Left ventricle myocardium inferior (tissue), 1 donor: Measurements from ENCODE around the gene DENND1A. TPM values are rescaled to one million over a fixed set of nuclear protein-coding genes. Genes with fewer than 3 reads are reported as not detected.
"Not testable (repeated sequence)": the region's sequence is repeated elsewhere in the genome, so short reads cannot be mapped to it uniquely, and the experiment has no call there.

Experiments
- DNase-seq: peaks from one replicate; pipeline ENCODE4 v3.0.0-alpha.2; 2020
- H3K27ac ChIP-seq: fragments of 200-600 bp; replicated peaks from 2 replicates; pipeline ENCODE4 v1.8.0; 2021
- H3K27me3 ChIP-seq: fragments of 200-600 bp; 2 replicates; pipeline ENCODE4 v1.8.0; 2021; ENCODE audit warnings: low read depth
- H3K36me3 ChIP-seq: fragments of 200-600 bp; 2 replicates; pipeline ENCODE4 v1.8.0; 2021
- H3K4me1 ChIP-seq: fragments of 200-600 bp; 2 replicates; pipeline ENCODE4 v1.8.0; 2021
- H3K4me3 ChIP-seq: fragments of 200-600 bp; 2 replicates; pipeline ENCODE4 v1.8.0; 2021; ENCODE audit warnings: mild to moderate bottlenecking, moderate library complexity
- H3K9me3 ChIP-seq: fragments of 200-600 bp; replicated peaks from 2 replicates; pipeline ENCODE4 v1.8.0; 2021
- CTCF ChIP-seq: fragments of 200-600 bp; IDR thresholded peaks from 2 replicates; pipeline ENCODE4 v1.8.0; 2021; ENCODE audit warnings: antibody characterized with exemption, mild to moderate bottlenecking, borderline replicate concordance
- intact Hi-C: fragments of 100-400 bp; cut with micrococcal nuclease; formaldehyde crosslinking; loops from one replicate; pipeline ENCODE4 v1.11.0; 2022
- total RNA-seq: library from RNA; stranded (reverse); fragmentation: NEBNext Ultra II Directional; extraction: Animal tissue kit (Norgen Biotek cat#: 25700); gene quantifications from one replicate; pipeline ENCODE4 v1.2.1, GENCODE V29; 2021
- donor health status: DM: no; HTN: yes; CAD: no; lungs with severe emphysema.

DENND1A gene
- total RNA-seq, 1 donor from 2014 or later: 12.2 TPM

- intact Hi-C loops: no loop called here
- H3K27ac ChIP-seq: no peak overlapping the region
- TF ChIP-seq CTCF: no peak
- H3K27me3 ChIP-seq: no peaks in the 10 kb centered on the region
- H3K4me1 ChIP-seq: peaks cover 10% of the 10 kb centered on the region
- no peak for DNase-seq
- H3K4me3 ChIP-seq: no peak overlapping the region
- no peaks in the 10 kb centered on the region for H3K36me3 ChIP-seq
- no peaks in the 10 kb centered on the region for H3K9me3 ChIP-seq
Observed at GRCh38 chr9:123893831-123894460, 36.0 kb downstream of the DENND1A start.

DNA sequence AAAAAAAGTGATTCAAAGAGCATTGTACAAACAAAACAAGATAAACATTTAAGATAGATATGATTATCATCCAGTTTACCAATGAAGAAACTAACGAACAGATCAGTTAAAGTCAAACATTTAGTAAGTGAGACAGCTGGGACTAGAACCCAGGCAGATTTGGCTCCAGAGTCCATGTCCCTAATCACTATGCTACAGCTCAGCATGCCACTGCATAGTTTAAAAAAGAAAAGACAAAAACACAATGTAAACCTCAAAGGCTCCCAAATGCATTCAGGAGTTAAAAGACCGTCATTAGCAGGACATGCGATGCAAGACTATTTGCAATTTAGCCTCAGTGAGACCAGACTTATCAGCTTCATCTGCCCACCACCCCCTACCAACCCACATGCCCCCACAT is 36.8 kb downstream of the DENND1A start:
- H3K4me3 ChIP-seq: no peak overlapping the region
- no peak for TF ChIP-seq CTCF
- H3K27me3 ChIP-seq: no peaks in the 10 kb centered on the region
- no peak overlapping the region for H3K27ac ChIP-seq
- H3K9me3 ChIP-seq: peaks cover 6% of the 10 kb centered on the region
- DNase-seq: no peak
- H3K4me1 ChIP-seq: peaks cover 10% of the 10 kb centered on the region
- H3K36me3 ChIP-seq: no peaks in the 10 kb centered on the region
- intact Hi-C loops: no loop called here

DNA sequence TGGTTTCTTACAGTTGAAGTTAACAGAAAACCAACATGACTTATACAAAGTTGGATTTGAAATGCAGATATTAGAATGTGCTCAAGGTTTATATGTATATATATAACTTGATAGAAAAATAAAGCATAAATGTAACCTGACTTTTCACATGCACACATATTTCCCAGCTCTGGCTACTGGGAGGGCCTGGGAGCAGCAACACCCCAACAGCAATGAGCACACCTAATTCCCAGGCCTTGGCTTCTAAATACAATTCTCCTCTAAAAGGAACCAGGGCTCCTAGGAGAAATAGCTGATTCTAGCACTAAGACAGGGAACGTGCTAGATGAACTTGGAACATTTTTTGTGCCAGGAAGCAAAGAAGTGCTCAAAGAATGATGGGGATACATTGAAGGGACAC is 42.1 kb downstream of the DENND1A start:
- peaks cover 10% of the 10 kb centered on the region for H3K9me3 ChIP-seq
- intact Hi-C loops: no loop called here
- peaks cover 9% of the 10 kb centered on the region for H3K4me1 ChIP-seq
- DNase-seq: no peak
- no peak for TF ChIP-seq CTCF
- H3K36me3 ChIP-seq: no peaks in the 10 kb centered on the region
- H3K4me3 ChIP-seq: no peak overlapping the region
- no peaks in the 10 kb centered on the region for H3K27me3 ChIP-seq
- no peak overlapping the region for H3K27ac ChIP-seq

GRCh38 chr9:123885834-123886233 is 44.1 kb downstream of the DENND1A start:
- H3K27ac ChIP-seq, H3K27me3 ChIP-seq, H3K4me3 ChIP-seq, H3K36me3 ChIP-seq, intact Hi-C loops, DNase-seq, H3K4me1 ChIP-seq: not testable (repeated sequence)
- peaks cover 10% of the 10 kb centered on the region for H3K9me3 ChIP-seq

DNA sequence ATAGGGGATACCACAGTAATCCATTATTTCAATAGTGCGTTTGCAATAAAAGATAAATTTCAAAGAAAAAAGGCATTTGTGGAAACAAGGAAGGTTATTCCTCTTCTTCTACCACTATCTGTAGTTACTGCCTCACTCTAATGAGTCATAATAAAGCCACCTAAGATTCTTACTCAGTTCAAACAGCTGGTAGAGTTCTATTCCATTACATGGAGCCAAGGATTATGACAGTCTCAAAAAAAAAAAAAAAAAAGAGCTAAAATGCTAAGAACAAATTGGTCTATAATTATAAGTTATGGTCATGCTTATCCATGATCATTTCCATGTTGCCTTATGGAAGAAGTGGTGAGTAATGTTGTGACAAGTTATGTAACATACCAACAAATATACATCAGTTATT is 46.3 kb downstream of the DENND1A start:
- intact Hi-C loops: no loop called here
- Histone ChIP-seq H3K27ac (no peak overlapping the region), H3K36me3 (no peaks in the 10 kb centered on the region), H3K27me3 (no peaks in the 10 kb centered on the region), H3K9me3 (peaks cover 10% of the 10 kb centered on the region), H3K4me3 (no peak overlapping the region), H3K4me1 (peaks cover 9% of the 10 kb centered on the region)
- DNase-seq: no peak
- no peak for TF ChIP-seq CTCF

GRCh38 chr9:123881604-123882003 is 48.3 kb downstream of the DENND1A start:
- Histone ChIP-seq H3K27me3 (no peaks in the 10 kb centered on the region), H3K9me3 (no peaks in the 10 kb centered on the region), H3K4me1 (peaks cover 9% of the 10 kb centered on the region), H3K27ac (no peak overlapping the region), H3K4me3 (no peak overlapping the region), H3K36me3 (peaks cover 14% of the 10 kb centered on the region)
- DNase-seq: no peak
- intact Hi-C loops: no loop called here
- no peak for TF ChIP-seq CTCF
